Prostate gland (tissue), 2 donors: ENCODE measurements around the gene CTNNA2. TPM values are rescaled to one million over a fixed set of nuclear protein-coding genes. Genes with fewer than 3 reads are reported as not detected.

Source experiments
- DNase-seq: peaks from one replicate; pipeline ENCODE4 v3.0.0-alpha.2; 2019; ENCODE audit warnings: low spot score
- H3K27ac ChIP-seq, 2 donors: fragments of 200-600 bp; sonication (generic); 2 replicates each; pipeline ENCODE4 v1.5.1; 2017 to 2019
- H3K27me3 ChIP-seq: fragments of 200-600 bp; sonication (generic); replicated peaks from 2 replicates; pipeline ENCODE4 v1.5.1; 2019; ENCODE audit not compliant: insufficient read depth
- H3K36me3 ChIP-seq, 2 donors: fragments of 200-600 bp; sonication (generic); 1 replicate in 1 of 2; 2 replicates in 1 of 2; pipeline versions ENCODE4 v1.5.1 to v1.8.1; 2017 to 2019
- H3K4me1 ChIP-seq: fragments of 200-600 bp; sonication (generic); replicated peaks from 2 replicates; pipeline ENCODE4 v1.5.1; 2019
- H3K4me3 ChIP-seq, 2 donors: fragments of 200-600 bp; sonication (generic); 2 replicates each; pipeline ENCODE4 v1.5.1; 2017 to 2019
- H3K9me3 ChIP-seq: fragments of 200-600 bp; sonication (generic); 2 replicates; pipeline ENCODE4 v1.5.1; 2017
- CTCF ChIP-seq, 4 experiments: fragments of 200-600 bp in 2 of 4; fragments of 450-650 bp in 2 of 4; sonication (generic) in 2 of 4; IDR thresholded peaks; 1 replicate in 3 of 4; 2 replicates in 1 of 4; pipeline ENCODE4 v1.5.1; 2016 to 2019; ENCODE audit warnings: antibody characterized with exemption in 4 of 4, mild to moderate bottlenecking in 2 of 4, moderate library complexity in 2 of 4
- POLR2A ChIP-seq: fragments of 450-650 bp; IDR thresholded peaks from one replicate; pipeline ENCODE4 v1.6.1; 2016; ENCODE audit warnings: antibody characterized with exemption, mild to moderate bottlenecking
- POLR2AphosphoS5 ChIP-seq: sonication (generic); formaldehyde crosslinking; IDR thresholded peaks from one replicate; pipeline ENCODE4 v1.6.1; 2017; ENCODE audit warnings: antibody characterized with exemption
- WGBS: methylation state at CpG from one replicate; pipeline ENCODE4 v1.1.5; 2018; 5-methylcytosine and 5-hydroxymethylcytosine counted together
- intact Hi-C: fragments of 100-400 bp; cut with DNase I; formaldehyde crosslinking; loops from one replicate; pipeline ENCODE4 v1.14.2; 2022
- total RNA-seq, 2 donors: library from RNA; depleted of rRNA; stranded (reverse); fragments of >200 nt; gene quantifications; one replicate each; pipeline ENCODE4 v1.1.0, GENCODE V29; 2016

CTNNA2 gene
- total RNA-seq, 2 donors from 2014 or later, result 24.3 TPM; not detected in 1

DNA sequence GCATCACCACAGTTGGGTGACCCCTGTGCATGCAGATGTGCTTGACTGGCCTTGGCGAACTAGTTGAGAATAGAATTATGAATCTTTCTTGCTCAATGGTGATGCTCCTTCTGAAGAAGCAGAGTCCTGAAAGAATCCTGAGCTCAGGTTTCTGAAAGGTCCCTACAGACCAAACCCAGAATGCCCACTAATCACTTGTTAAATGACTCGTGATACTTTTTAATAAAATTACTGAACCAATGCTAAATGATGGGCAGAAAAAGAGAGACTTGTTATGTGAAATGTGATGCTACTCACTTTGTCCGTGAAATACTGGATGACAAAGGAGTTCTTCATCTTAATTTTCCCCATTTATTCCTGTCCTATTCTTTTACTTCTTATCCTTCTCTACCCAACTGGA, 1055.2 kb downstream of the CTNNA2 start:
- H3K27ac ChIP-seq, result no peak overlapping the region
- no peaks in the 10 kb centered on the region for H3K9me3 ChIP-seq
- no peak overlapping the region for H3K4me3 ChIP-seq
- no peaks in the 10 kb centered on the region for H3K27me3 ChIP-seq
- no peaks in the 10 kb centered on the region for H3K36me3 ChIP-seq
- TF ChIP-seq POLR2AphosphoS5 (no peak), POLR2A (no peak), CTCF (IDR thresholded peaks at IDR 0.05) (no peak)
- intact Hi-C loops, result no loop called here
- WGBS, result 88% methylated on average over 3 of the region's 3 CpGs
- no peaks in the 10 kb centered on the region for H3K4me1 ChIP-seq
- no peak for DNase-seq

DNA sequence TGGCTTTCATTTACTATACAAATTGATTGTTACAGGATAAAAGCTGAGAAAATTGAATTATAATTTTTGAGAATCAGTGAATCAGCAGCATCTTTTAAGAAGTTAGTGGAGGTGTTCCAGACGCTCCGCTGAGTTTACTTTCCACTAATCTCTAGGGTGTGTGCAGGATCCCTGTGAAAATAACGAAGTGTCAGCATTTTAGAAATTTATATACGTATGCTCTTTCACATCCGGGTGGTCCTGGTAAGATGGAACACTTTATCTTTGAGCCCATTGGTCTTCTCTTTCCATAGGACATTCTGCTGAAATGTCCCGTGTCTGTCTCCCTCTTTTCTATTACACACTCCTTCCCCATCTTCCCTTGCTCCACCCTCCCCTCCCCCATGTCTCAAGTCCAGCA, 1060.3 kb downstream of the CTNNA2 start:
- TF ChIP-seq POLR2A (no peak), POLR2AphosphoS5 (no peak), CTCF (IDR thresholded peaks at IDR 0.05) (no peak)
- no peaks in the 10 kb centered on the region for H3K36me3 ChIP-seq
- H3K9me3 ChIP-seq, result no peaks in the 10 kb centered on the region
- H3K27me3 ChIP-seq, result no peaks in the 10 kb centered on the region
- intact Hi-C loops, result no loop called here
- DNase-seq, result no peak
- no peaks in the 10 kb centered on the region for H3K4me1 ChIP-seq
- H3K27ac ChIP-seq, result no peak overlapping the region
- H3K4me3 ChIP-seq, result no peak overlapping the region
- 66% methylated on average over 6 of the region's 6 CpGs for WGBS

DNA sequence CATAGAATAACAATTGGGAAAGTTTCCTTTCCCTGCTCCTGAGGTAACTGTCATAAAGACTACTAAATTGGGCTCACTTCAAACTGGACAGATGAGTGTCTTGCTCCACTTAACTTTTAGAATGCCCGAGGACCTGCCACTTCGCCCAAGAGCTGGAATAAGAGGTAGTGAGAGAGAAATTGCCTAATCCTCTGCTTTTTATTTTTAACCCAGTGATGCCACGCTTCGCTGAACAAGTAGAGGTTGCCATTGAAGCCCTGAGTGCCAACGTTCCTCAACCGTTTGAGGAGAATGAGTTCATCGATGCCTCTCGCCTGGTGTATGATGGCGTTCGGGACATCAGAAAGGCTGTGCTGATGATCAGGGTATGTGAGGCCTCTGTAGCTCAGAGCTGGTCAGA, 1061.1 kb downstream of the CTNNA2 start:
- no peak overlapping the region for H3K4me3 ChIP-seq
- intact Hi-C loops, result no loop called here
- no peaks in the 10 kb centered on the region for H3K27me3 ChIP-seq
- H3K27ac ChIP-seq, result no peak overlapping the region
- WGBS, result 89% methylated on average over 10 of the region's 10 CpGs
- no peak for DNase-seq
- TF ChIP-seq CTCF (IDR thresholded peaks at IDR 0.05), result no peak
- no peak for TF ChIP-seq POLR2AphosphoS5
- no peaks in the 10 kb centered on the region for H3K36me3 ChIP-seq
- no peaks in the 10 kb centered on the region for H3K9me3 ChIP-seq
- no peaks in the 10 kb centered on the region for H3K4me1 ChIP-seq

DNA sequence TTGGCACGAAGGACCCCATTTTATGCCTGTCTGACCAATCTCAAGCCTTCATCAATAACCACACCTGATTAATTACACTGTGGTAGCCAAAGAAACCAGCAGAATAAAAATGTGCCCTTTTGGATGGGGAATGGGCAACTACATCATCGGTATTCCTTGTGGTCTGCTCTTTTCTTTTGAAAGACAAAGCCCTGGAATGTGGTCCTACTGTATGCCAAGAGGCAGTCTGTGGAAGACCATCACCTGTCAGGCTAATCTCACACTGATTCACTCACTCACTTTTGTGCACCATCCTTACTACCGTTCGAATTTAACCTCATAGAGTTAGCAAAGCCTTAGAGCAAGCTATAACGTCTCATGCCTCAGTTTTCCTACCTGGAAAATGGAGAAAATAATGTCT, 1066.9 kb downstream of the CTNNA2 start:
- Histone ChIP-seq H3K27ac (no peak overlapping the region), H3K27me3 (no peaks in the 10 kb centered on the region), H3K4me3 (no peak overlapping the region), H3K9me3 (no peaks in the 10 kb centered on the region), H3K4me1 (no peaks in the 10 kb centered on the region), H3K36me3 (no peaks in the 10 kb centered on the region)
- intact Hi-C loops, result no loop called here
- TF ChIP-seq CTCF (IDR thresholded peaks at IDR 0.05), result no peak
- no peak for TF ChIP-seq POLR2A
- no peak for TF ChIP-seq POLR2AphosphoS5
- WGBS, result 82% methylated on average over 5 of the region's 5 CpGs
- no peak for DNase-seq

GRCh38 chr2:80591233-80591632, 1078.4 kb downstream of the CTNNA2 start:
- no peak for TF ChIP-seq POLR2A
- TF ChIP-seq CTCF (IDR thresholded peaks at IDR 0.05), result no peak
- no peak for TF ChIP-seq POLR2AphosphoS5
- H3K27me3 ChIP-seq, result no peaks in the 10 kb centered on the region
- 59% methylated on average over 2 of the region's 2 CpGs for WGBS
- intact Hi-C loops, result no loop called here
- H3K27ac ChIP-seq, result no peak overlapping the region
- no peak for DNase-seq
- H3K4me1 ChIP-seq, result no peaks in the 10 kb centered on the region
- H3K9me3 ChIP-seq, result no peaks in the 10 kb centered on the region
- H3K4me3 ChIP-seq, result no peak overlapping the region
- no peaks in the 10 kb centered on the region for H3K36me3 ChIP-seq
